ENCODE measurements around the gene STAMBPL1. TPM values are rescaled to one million over a fixed set of nuclear protein-coding genes. Genes with fewer than 3 reads are reported as not detected.

STAMBPL1 gene
- total and polyA plus RNA-seq, 4 donors: 1.7 to 24.5 (median 5.1) TPM

- ATAC-seq (ENCODE audit: insufficient read depth, low FRiP score) (no peak), DNase-seq (no peak)
- no peak for TF ChIP-seq CTCF (IDR thresholded peaks at IDR 0.05; ENCODE audit: control extremely low read depth, extremely low read depth)
- Histone ChIP-seq H3K4me3 (no peak overlapping the region), H3K36me3 (ENCODE audit: control insufficient read depth in 4 of 4, insufficient read depth in 4 of 4, low read length in 4 of 4) (peaks cover 0 to 24% (median 11%) of the 10 kb centered on the region in 4 donors), H3K4me1 (ENCODE audit: control insufficient read depth in 5 of 5, insufficient read depth in 5 of 5, low read length in 5 of 5) (no peaks in the 10 kb centered on the region), H3K27ac (ENCODE audit: low read depth in 1 of 2, low read length in 1 of 2) (no peak overlapping the region), H3K9ac (ENCODE audit: insufficient read depth in 1 of 2, low read length in 2 of 2) (no peak overlapping the region), H3K27me3 (ENCODE audit: control insufficient read depth in 3 of 3, insufficient read depth in 3 of 3, low read length in 2 of 3) (no peaks in the 10 kb centered on the region), H3K9me3 (ENCODE audit: control insufficient read depth in 4 of 4, insufficient read depth in 3 of 4, low read length in 3 of 4) (no peaks in the 10 kb centered on the region)
- WGBS, 2 donors: 91 to 93% methylated on average over 1 of the region's 1 CpG
These were observed 26.9 kb downstream of the STAMBPL1 start for GRCh38 chr10:88906921-88907320.

- peaks cover 0 to 6% (median 0%) of the 10 kb centered on the region in 5 donors for H3K4me1 ChIP-seq (ENCODE audit: control insufficient read depth in 5 of 5, insufficient read depth in 5 of 5, low read length in 5 of 5)
- DNase-seq (no peak), ATAC-seq (ENCODE audit: insufficient read depth, low FRiP score) (no peak)
- WGBS, 2 donors: 84 to 90% methylated on average over 4 of the region's 4 CpGs
- TF ChIP-seq CTCF (IDR thresholded peaks at IDR 0.05; ENCODE audit: control extremely low read depth, extremely low read depth): no peak
- H3K36me3 ChIP-seq (ENCODE audit: control insufficient read depth in 4 of 4, insufficient read depth in 4 of 4, low read length in 4 of 4): peaks cover 0 to 22% (median 11%) of the 10 kb centered on the region in 4 donors
- no peaks in the 10 kb centered on the region for H3K27me3 ChIP-seq (ENCODE audit: control insufficient read depth in 3 of 3, insufficient read depth in 3 of 3, low read length in 2 of 3)
- H3K9me3 ChIP-seq (ENCODE audit: control insufficient read depth in 4 of 4, insufficient read depth in 3 of 4, low read length in 3 of 4): no peaks in the 10 kb centered on the region
- no peak overlapping the region for H3K27ac ChIP-seq (ENCODE audit: low read depth in 1 of 2, low read length in 1 of 2)
- no peak overlapping the region for H3K4me3 ChIP-seq
- H3K9ac ChIP-seq (ENCODE audit: insufficient read depth in 1 of 2, low read length in 2 of 2): no peak overlapping the region
These were observed 28.1 kb downstream of the STAMBPL1 start for GRCh38 chr10:88908194-88908593.

GRCh38 chr10:88911116-88911515 is 31.1 kb downstream of the STAMBPL1 start:
- Histone ChIP-seq H3K27ac (ENCODE audit: low read depth in 1 of 2, low read length in 1 of 2) (no peak overlapping the region), H3K4me1 (ENCODE audit: control insufficient read depth in 5 of 5, insufficient read depth in 5 of 5, low read length in 5 of 5) (peaks cover 0 to 27% (median 0%) of the 10 kb centered on the region in 5 donors), H3K9ac (ENCODE audit: insufficient read depth in 1 of 2, low read length in 2 of 2) (no peak overlapping the region), H3K4me3 (no peak overlapping the region), H3K27me3 (ENCODE audit: control insufficient read depth in 3 of 3, insufficient read depth in 3 of 3, low read length in 2 of 3) (no peaks in the 10 kb centered on the region), H3K36me3 (ENCODE audit: control insufficient read depth in 4 of 4, insufficient read depth in 4 of 4, low read length in 4 of 4) (peaks cover 0 to 15% (median 6%) of the 10 kb centered on the region in 4 donors), H3K9me3 (ENCODE audit: control insufficient read depth in 4 of 4, insufficient read depth in 3 of 4, low read length in 3 of 4) (no peaks in the 10 kb centered on the region)
- no peak for TF ChIP-seq CTCF (IDR thresholded peaks at IDR 0.05; ENCODE audit: control extremely low read depth, extremely low read depth)
- no peak for ATAC-seq (ENCODE audit: insufficient read depth, low FRiP score)
- WGBS, 2 donors: 91 to 97% methylated on average over 1 of the region's 1 CpG
- DNase-seq: no peak

GRCh38 chr10:88911851-88912250 is 31.8 kb downstream of the STAMBPL1 start:
- Histone ChIP-seq H3K9me3 (ENCODE audit: control insufficient read depth in 4 of 4, insufficient read depth in 3 of 4, low read length in 3 of 4) (no peaks in the 10 kb centered on the region), H3K36me3 (ENCODE audit: control insufficient read depth in 4 of 4, insufficient read depth in 4 of 4, low read length in 4 of 4) (peaks cover 0 to 9% (median 3%) of the 10 kb centered on the region in 4 donors), H3K4me3 (no peak overlapping the region), H3K4me1 (ENCODE audit: control insufficient read depth in 5 of 5, insufficient read depth in 5 of 5, low read length in 5 of 5) (peaks cover 0 to 35% (median 0%) of the 10 kb centered on the region in 5 donors), H3K27ac (ENCODE audit: low read depth in 1 of 2, low read length in 1 of 2) (no peak overlapping the region), H3K27me3 (ENCODE audit: control insufficient read depth in 3 of 3, insufficient read depth in 3 of 3, low read length in 2 of 3) (no peaks in the 10 kb centered on the region), H3K9ac (ENCODE audit: insufficient read depth in 1 of 2, low read length in 2 of 2) (no peak overlapping the region)
- DNase-seq (no peak), ATAC-seq (ENCODE audit: insufficient read depth, low FRiP score) (no peak)
- WGBS, 2 donors: 90 to 93% methylated on average over 3 of the region's 3 CpGs
- TF ChIP-seq CTCF (IDR thresholded peaks at IDR 0.05; ENCODE audit: control extremely low read depth, extremely low read depth): no peak
